LHCN-M2 (cell line): ENCODE measurements around the gene SRPK2. TPM values are rescaled to one million over a fixed set of nuclear protein-coding genes. Genes with fewer than 3 reads are reported as not detected.
"Not testable (repeated sequence)": the region's sequence is repeated elsewhere in the genome, so short reads cannot be mapped to it uniquely, and the experiment has no call there.

Experiments
- DNase-seq: peaks from one replicate; pipeline ENCODE4 v3.0.0-alpha.2; 2012; ENCODE audit warnings: low read depth
- total RNA-seq: library from RNA; depleted of rRNA; stranded (reverse); fragments of >200 nt; gene quantifications from 2 replicates; pipeline ENCODE4 v1.2.3, GENCODE V29; 2014

The SRPK2 gene
- total RNA-seq, 1 experiment from 2014 or later = 47.2 TPM

- DNase-seq = no peak
These were observed 11.7 kb downstream of the SRPK2 start for GRCh38 chr7:105376908-105377533.

GRCh38 chr7:105369944-105370343 is 18.8 kb downstream of the SRPK2 start:
- no peak for DNase-seq

- no peak for DNase-seq
These were observed 21.3 kb downstream of the SRPK2 start for GRCh38 chr7:105367458-105367857.

GRCh38 chr7:105365541-105366534 is 22.9 kb downstream of the SRPK2 start:
- DNase-seq = peak; percentile 26

- no peak for DNase-seq
These were observed 24.0 kb downstream of the SRPK2 start for GRCh38 chr7:105364684-105365083.

GRCh38 chr7:105363657-105364056 is 25.1 kb downstream of the SRPK2 start:
- not testable (repeated sequence) for DNase-seq

GRCh38 chr7:105362685-105363084 is 26.0 kb downstream of the SRPK2 start:
- not testable (repeated sequence) for DNase-seq

GRCh38 chr7:105361995-105362394 is 26.7 kb downstream of the SRPK2 start:
- DNase-seq = not testable (repeated sequence)

- DNase-seq = not testable (repeated sequence)
These were observed 28.6 kb downstream of the SRPK2 start for GRCh38 chr7:105360149-105360548.

- DNase-seq = no peak
These were observed 33.0 kb downstream of the SRPK2 start for GRCh38 chr7:105355701-105356100.

GRCh38 chr7:105354383-105354782 is 34.3 kb downstream of the SRPK2 start:
- DNase-seq = peak; percentile 37

- peak; percentile 100 for DNase-seq
These were observed 34.9 kb downstream of the SRPK2 start for GRCh38 chr7:105353752-105354328.

- no peak for DNase-seq
These were observed 35.6 kb downstream of the SRPK2 start for GRCh38 chr7:105352901-105353668.

- DNase-seq = peak; percentile 94
These were observed 36.6 kb downstream of the SRPK2 start for GRCh38 chr7:105352018-105352612.

GRCh38 chr7:105350906-105351305 is 37.8 kb downstream of the SRPK2 start:
- no peak for DNase-seq

- not testable (repeated sequence) for DNase-seq
These were observed 40.5 kb downstream of the SRPK2 start for GRCh38 chr7:105348177-105348576.

GRCh38 chr7:105346593-105347322 is 42.0 kb downstream of the SRPK2 start:
- DNase-seq = peak; percentile 45

- DNase-seq = no peak
These were observed 42.6 kb downstream of the SRPK2 start for GRCh38 chr7:105346138-105346537.

GRCh38 chr7:105345725-105346124 is 43.0 kb downstream of the SRPK2 start:
- no peak for DNase-seq

- DNase-seq = no peak
These were observed 43.7 kb downstream of the SRPK2 start for GRCh38 chr7:105345003-105345402.
